ENCODE data around the gene STN1.

- TF ChIP-seq, protein P1, sequence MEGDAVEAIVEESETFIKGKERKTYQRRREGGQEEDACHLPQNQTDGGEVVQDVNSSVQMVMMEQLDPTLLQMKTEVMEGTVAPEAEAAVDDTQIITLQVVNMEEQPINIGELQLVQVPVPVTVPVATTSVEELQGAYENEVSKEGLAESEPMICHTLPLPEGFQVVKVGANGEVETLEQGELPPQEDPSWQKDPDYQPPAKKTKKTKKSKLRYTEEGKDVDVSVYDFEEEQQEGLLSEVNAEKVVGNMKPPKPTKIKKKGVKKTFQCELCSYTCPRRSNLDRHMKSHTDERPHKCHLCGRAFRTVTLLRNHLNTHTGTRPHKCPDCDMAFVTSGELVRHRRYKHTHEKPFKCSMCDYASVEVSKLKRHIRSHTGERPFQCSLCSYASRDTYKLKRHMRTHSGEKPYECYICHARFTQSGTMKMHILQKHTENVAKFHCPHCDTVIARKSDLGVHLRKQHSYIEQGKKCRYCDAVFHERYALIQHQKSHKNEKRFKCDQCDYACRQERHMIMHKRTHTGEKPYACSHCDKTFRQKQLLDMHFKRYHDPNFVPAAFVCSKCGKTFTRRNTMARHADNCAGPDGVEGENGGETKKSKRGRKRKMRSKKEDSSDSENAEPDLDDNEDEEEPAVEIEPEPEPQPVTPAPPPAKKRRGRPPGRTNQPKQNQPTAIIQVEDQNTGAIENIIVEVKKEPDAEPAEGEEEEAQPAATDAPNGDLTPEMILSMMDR (IDR thresholded peaks at IDR 0.05; ENCODE audit: low read depth, low read length) = no peak
- TF ChIP-seq EZH2phosphoT487 (IDR thresholded peaks at IDR 0.05; ENCODE audit: low read depth) = no peak
Observed at GRCh38 chr10:103876155-103876554, 41.8 kb downstream of the STN1 start.

All from OCI-LY3 (cell line).